Tibial nerve (tissue), 3 donors: ENCODE results near the gene CUL3.

Experiments used
- POLR2A ChIP-seq, 2 donors: fragments of 450-650 bp; IDR thresholded peaks; one replicate each; pipeline ENCODE4 v1.6.1; 2017; ENCODE audit warnings: antibody characterized with exemption in 2 of 2, mild to moderate bottlenecking in 2 of 2, moderate library complexity in 2 of 2
- TF ChIP-seq, protein P1 (sequence below), 5 experiments: fragments of 200-600 bp in 3 of 5; fragments of 450-650 bp in 2 of 5; sonication (generic) in 3 of 5; IDR thresholded peaks; one replicate each; pipeline ENCODE4 v1.5.1; 2016 to 2019; ENCODE audit warnings: antibody characterized with exemption in 5 of 5, mild to moderate bottlenecking in 3 of 5, moderate library complexity in 2 of 5

DNA sequence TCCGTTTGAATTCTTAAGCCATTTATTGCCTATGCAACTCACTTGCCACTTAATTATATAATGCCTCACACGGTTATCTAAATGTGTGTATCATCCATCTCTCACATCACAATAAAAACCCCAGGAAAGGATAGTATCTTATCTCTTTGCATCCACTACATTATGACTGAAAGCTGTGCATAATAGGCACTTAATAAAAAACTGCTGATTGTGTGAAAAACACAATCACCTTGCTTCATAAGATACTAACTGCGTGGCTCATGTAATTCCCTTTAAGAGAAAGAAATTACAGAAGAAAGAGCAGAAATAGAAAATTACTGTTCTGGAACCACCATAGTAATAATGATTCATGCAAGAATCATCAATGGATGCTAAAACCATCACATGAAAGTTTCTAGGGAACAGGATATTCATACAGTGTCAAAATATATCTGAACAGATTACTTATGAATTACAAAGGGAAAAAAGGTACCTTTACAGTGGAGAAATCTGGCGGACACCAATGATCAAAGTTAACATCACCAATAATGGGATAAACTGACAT lies 29.3 kb downstream of the CUL3 start:
- TF ChIP-seq, protein P1, sequence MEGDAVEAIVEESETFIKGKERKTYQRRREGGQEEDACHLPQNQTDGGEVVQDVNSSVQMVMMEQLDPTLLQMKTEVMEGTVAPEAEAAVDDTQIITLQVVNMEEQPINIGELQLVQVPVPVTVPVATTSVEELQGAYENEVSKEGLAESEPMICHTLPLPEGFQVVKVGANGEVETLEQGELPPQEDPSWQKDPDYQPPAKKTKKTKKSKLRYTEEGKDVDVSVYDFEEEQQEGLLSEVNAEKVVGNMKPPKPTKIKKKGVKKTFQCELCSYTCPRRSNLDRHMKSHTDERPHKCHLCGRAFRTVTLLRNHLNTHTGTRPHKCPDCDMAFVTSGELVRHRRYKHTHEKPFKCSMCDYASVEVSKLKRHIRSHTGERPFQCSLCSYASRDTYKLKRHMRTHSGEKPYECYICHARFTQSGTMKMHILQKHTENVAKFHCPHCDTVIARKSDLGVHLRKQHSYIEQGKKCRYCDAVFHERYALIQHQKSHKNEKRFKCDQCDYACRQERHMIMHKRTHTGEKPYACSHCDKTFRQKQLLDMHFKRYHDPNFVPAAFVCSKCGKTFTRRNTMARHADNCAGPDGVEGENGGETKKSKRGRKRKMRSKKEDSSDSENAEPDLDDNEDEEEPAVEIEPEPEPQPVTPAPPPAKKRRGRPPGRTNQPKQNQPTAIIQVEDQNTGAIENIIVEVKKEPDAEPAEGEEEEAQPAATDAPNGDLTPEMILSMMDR (IDR thresholded peaks at IDR 0.05): no peak
- TF ChIP-seq POLR2A (IDR thresholded peaks at IDR 0.05): no peak
